ENCODE measurements around the gene SLC2A10.

DNA sequence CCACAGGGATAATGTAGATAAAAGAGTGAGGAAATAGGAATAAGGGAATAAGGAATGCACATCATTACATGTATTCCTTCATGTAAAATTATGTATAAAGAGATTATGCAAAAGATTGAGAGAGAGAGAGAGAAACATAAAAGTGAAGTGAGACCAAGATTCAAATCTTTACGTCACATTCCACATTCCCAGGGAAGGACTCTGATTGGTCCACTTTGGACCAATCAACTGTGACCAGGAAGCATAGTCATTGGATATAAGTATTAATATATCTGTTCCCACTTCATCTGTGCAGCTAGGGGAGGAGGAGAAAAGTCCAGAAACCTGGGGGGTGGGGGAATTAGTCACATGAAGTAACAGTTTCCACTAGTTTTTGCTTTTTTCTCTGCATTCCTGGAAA, 66.4 kb downstream of the SLC2A10 start:
- no peak for TF ChIP-seq CTCF (conservative IDR thresholded peaks at IDR 0.05)
- no peak for TF ChIP-seq EZH2 (IDR thresholded peaks at IDR 0.05; ENCODE audit: low read depth)

All from PC-9 (cell line).